ENCODE data around the gene THOC7.
A peak's percentile ranks its signal among the peaks of the same experiment; 100 is the strongest.

The THOC7 gene

DNA sequence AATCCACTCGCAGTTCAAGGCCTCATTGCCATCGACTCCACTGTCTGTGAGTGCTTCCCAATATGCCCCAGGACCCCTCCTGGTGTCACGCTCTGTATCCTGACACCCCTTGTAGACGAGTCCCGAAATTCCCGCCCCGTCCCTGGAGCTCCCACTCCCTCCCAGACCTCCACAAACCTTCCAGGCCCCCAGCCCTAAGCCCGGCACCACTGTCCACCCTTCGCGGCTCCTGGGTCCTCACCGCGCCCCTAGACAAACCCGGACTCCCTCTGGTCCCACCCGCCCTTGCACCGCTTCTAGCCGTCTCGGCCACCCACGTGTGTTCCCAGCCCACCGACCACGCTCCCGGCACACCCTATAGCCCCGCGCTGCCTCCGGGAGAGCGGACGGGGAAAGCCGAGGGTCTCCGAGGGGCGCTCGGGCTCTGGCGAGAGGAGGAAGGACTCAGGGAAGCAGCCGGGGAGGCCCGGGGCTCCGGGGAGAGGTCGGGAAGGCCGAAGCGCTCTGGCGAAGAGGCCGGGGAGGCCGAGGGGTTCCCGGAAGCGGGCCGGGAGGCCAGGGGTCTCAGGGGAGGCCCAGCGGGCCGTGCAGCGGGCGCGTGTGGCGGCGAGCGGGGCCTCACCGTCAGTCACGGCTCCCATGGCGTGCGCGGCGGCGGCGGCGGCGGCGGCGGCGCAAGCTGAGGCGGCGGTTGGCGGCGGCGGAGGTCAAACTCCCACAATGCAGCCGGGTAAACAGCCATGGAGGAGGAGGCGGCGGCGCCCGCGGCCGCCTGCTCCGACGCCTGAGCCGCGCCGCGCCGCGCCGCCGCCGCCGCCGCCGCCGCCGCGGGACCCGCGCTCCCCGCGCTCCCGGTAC is at the start of gene THOC7, which contains the start of gene ATXN7:
THOC7 (minus strand) TSS at position 656 of the 858 bp plus-strand sequence; CDS start at position 641, 15 bp downstream.
ATXN7 (plus strand) TSS at position 718 of the 858 bp plus-strand sequence. CDS start 48,732 bp downstream, outside the sequence.
- DNase-seq, result peak; percentile 29 to 62 (median 34)

DNA sequence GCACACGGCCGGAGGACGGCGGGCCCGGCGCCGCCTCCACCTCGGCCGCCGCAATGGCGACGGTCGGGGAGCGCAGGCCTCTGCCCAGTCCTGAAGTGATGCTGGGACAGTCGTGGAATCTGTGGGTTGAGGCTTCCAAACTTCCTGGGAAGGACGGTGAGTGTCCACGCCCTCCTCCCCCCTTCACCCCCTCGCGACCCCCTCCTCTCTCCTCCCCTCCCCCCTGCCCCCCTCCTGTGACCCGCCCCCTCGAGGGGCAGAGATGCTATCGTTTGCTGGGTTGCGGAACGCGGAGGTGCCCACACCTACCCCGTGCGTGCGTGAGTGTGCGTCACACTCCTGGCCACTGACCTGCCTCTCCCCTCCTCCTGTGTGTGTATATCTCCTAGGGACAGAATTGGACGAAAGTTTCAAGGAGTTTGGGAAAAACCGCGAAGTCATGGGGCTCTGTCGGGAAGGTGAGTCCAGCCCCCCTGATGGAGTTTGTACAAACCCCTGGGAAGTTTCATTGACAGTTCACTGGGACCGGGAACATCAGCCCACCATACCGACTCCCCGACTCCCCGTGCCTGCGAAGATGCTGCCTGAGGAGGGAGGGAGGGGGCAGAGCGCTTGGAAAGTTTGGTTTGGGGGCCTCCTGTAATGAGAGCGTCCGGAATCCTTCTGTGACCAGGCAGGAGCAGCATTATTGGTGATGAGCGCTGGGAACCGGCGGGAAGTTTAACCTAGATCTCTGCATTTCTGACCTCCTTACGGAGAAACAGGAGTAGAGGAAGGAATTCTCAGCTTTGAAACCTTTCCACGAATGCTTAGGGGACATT is 49.4 kb upstream of the THOC7 start:
- DNase-seq, result peak in 3 of 4 experiments; percentile 3 to 32 (median 13)

DNA sequence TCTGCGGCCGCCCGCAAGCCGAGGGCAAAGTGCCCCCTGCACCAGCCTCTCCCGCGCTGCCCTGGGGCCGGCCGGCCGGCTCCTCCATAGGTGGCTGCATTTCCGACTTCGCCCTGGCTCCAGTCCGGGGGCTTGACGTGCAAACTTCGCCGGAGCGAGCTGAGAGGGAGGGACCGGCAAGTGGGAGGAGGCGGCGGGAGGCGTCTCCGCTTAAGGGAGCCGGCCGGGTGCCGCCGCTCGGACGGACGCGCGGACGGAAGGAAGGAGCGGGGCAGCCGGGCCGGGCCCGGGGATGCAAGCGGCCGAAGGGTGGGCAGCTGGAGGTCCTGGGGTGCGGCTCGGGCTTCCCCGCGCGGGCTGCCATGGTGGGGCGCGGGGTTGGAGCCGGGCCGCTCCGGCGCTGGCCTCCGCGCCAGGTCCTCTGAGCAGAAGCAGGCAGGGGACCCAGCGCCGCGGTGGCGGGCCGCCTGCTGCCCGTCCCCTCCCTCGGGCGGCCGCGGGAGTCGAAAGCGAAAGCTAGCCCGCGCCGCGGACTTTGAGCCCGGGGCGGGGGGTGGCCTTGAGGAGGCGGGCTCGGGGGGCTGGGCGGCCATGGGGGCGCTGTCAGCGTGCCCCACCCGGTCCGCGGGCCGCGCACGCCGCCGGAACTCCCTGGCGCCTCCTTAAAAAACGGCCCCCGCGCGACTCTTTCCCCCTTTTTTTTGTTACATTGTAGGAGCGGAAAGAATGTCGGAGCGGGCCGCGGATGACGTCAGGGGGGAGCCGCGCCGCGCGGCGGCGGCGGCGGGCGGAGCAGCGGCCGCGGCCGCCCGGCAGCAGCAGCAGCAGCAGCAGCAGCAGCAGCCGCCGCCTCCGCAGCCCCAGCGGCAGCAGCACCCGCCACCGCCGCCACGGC is 48.5 kb upstream of the THOC7 start, which contains the start of gene SCAANT1:
SCAANT1 (minus strand) TSS at position 511 of the 895 bp plus-strand sequence.
- peak; percentile 56 to 72 (median 64) for DNase-seq

DNA sequence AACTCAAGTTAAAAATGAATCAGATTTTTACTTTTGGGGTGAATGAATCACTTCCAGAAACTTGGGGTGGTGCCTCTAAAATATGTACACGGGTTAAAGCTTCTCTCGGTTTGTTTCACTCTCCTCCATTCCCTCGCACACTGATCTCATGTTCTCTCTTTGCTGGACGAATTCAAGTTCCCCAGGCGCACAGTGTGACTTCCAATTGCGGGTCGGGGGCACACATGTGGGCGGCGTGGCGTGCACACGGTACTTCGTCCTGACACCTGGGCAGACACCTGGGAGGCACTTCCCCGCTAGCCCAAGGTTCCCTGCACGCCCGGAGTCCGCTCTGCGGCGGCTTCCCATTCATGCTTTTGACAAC is 47.9 kb upstream of the THOC7 start:
- no peak for DNase-seq

DNA sequence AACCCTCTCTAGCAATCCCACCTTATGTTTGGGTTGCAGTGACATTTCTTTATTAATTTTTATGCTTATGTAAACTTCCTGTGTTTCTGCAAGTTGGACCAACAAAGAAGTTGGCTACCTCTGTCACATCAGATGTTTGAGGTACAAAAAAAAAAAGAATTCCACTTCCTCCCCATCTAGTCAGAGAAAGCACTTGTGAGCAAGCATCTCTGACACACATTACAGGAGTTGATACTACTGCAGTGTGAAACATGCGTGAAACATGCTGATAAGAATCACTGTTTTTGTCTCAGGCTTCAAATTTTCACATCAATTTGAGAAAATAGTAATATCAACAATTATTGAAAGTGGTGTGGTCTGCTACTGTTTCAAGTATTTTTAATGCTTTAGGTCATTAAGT is 47.3 kb upstream of the THOC7 start:
- DNase-seq, result no peak

DNA sequence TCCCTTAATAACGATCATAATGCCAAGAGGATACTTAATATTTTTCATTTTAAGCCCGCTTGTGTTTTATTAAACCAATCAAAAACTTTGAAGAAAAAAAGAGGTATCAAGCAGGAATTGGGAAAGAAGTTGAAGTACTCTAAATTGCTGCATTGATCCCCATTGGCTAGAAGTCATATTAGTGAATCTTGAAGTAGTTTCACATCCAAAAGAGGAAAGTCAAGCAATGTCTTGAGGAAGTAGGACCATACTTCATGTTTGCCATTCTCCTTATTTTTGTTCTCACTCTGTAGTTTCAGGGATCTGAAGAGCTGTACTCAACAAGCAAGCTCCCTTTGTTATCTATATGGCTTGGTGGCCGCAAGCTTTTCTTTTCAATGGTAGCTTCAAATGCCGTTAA is 46.4 kb upstream of the THOC7 start:
- DNase-seq, result no peak

DNA sequence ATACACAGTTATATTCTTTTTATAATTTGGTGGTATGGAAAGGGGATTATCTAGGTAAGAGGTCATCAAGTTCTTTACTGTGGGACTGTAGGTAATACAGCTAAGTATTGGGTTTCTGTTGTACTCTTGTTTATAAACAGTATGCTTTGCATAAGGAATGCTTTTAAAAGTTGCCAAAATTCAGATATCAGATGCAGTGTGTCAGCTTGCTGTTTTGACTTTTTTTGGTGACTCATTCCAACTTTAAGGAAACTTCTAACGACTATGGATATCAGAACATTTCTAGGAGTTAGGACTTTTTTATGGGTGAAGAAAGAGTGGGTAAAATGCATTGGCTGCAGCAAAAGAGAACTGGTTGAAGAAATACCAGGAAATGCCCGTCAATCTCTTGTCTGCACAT is 45.8 kb upstream of the THOC7 start:
- no peak for DNase-seq

DNA sequence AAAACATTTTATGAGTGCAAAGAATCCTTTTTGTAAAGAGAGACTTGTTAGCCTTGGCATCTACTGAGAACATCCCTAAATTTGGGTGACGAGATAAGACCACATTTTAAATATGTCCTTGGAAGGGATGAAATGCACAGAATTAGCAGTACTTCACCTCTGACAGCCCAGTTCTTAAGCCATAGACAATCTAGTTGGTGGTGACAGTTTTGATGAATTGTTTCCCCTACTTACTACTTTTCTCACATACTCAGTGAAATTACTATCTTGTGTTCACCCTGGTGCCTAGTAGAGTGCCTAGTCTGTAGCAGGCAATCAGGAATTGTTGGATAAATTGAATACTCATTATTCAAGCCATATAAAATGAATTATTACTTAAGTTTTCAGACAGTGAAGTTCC is 45.2 kb upstream of the THOC7 start:
- no peak for DNase-seq

DNA sequence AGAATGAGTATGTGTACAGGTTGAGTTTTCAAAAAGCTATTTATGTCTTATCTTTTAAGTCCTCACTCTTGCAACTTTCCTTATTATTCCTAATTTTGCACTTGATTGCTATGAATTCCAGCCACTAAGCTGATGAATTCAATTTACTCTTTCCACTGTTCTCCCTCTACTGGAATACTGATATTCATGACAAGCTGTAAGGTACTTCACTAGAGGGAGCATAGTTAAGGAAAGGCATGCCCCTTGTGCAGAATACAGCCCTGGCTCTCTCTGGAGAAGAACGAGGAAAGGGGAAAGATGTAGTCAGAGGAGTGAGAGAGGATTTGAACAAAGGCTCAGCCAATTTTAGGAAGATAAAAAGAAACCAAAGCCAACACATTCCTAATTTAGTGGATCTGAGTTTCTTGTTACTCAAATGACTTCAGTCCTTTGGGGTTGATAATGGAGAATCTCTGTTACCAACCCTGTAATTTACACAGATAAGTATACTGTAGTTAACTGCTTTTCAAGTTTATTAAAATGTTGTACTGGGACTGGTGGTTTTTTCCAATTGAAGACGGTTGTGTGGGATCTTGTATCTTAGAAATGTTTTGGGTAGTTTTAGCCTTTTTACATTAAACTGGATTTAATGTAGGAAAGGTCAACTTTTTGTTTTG is 44.6 kb upstream of the THOC7 start:
- no peak for DNase-seq

DNA sequence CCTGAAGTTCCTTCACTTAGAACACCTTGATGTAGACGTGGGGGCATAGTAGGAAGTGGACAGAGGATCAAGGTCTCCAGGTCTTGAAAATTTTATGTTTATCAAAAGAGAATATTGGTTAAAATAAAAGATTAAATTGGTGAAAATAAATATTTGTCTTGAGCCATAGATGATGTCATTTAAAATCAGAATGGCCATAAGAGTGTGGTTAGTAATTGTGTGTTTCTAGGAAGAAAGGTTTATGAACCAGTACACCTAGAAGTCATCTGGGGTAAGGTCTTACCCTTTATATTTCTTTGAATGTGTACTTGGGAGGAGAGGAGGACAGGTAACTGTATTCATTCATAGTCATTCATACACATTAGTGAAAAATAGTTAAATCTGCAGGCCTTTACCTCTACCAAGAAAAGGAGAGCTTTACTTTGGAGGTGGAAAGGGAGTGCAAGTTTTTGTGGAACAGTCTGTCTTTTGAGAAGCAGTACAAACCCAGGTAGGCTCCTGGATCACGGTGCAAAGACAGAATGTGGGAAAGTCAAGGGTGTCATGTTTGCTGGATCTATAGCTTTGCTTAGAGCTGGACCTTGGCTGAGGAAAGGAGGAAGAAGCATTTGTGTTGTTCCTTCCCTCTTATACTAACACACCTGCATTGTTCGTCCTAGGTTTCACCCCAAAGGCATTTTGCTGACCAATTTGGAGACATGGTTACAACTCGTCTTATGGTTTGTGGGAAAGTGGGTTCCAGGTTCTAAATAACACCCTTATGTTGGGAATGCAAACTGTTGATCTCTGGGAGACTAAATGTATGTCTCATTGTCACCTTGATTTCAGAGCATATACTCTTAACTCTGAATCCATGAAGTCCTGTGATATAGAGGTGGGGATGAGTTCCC is 42.4 kb upstream of the THOC7 start:
- no peak for DNase-seq

DNA sequence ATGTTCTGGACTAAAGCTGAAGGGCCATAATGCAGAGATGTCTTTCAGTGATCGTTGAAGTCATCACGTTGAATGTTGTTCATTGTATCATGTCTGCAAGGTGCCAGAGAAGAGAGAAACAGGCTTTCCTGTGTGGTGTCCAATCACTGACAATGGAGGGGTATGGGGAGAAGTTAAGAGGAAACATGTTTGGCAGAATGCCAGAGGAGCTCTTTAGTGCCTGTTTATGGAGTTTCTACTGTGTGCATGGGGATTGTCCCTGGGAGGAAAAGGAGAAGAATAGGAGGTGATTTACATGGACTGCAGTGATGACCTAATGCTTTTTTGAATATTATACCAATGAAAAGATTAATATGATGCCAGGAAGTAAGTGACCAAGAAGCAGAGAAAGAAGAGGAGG is 36.9 kb upstream of the THOC7 start:
- no peak for DNase-seq

DNA sequence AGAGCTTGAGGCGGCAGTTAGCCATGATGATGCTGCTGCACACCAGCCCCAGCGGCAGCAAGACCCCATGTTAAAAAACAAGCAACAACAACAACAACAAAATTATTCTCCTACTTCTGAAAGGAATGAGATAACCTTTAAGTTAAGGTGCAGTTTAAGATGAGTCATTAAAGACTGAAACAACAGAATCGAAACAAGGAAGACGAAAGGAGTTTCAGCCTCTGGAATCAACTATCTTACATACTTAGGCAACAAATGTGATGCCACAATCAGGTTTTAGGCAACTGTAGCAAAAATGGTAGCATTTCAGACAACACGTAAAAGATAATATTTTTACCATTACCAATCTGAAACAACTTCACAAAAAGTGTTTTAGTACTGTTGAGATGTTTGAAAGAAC is 36.4 kb upstream of the THOC7 start:
- DNase-seq, result no peak

DNA sequence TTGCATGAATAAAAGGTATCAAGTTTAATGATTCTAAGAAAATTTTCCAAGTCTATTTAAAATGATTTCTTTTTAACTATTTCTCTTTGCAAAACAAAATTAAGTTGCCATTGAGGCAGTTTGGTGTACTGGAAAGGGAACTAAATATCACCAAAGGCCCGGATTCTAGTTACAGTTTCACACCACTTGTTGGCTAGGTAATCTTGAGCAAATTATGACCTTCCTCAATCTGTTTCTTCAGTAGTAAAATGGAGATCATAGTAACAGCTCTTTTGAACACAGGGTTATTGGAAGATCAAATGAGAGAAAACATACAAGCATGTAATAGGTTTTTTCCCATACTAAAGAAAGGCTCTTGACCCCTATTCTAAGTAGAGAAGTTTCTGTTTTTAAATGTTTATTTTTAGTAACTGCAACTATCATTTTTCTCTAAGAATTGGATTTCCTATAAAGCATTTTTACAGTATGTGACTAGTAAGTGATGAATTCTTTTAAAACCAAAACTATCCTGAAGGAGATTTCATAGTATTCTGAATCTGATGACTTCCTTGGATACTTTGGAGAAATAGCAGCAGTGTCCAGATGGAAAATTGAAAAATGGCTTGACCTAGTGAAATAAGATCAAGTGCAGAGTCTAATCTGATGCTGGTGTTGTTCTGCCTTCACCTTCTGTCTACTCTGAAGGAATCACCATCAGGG is 32.9 kb upstream of the THOC7 start:
- no peak for DNase-seq

DNA sequence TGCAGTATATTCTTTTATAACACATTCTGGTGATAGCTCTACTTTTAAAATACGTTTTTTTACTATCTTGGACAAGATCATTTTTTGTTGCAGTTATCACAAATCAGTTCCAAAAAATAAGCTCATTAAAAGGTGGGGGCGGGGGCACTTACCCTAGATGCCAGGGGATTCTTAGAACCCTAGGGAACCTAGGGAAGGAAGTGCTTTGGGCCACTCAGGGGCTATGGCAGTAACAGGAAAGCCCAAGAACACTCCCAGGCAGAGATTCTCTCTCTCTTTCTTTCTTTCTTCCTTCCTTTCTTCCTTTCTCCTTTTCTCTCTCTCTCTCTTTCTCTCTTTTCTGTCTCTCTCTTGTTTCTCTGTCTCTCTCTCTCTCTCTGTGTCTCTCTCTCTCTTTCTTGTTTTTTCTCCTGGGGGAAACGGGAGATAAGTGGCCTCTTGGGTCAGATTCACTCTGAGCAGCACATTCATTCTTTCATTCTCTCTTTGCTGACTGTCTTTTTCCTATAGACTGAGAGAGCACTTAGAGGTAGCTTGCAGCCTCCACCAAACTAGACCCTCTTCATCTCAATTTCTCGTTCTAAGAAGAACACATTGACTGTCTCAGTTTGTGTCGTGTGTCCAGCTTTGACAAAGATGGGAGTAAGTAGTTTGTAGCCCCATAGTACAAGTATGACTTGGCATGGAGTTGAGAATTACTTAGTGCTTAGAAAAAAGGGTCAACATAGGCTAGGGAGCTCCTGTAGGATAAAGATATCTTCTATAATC is 32.0 kb upstream of the THOC7 start:
- DNase-seq, result no peak

DNA sequence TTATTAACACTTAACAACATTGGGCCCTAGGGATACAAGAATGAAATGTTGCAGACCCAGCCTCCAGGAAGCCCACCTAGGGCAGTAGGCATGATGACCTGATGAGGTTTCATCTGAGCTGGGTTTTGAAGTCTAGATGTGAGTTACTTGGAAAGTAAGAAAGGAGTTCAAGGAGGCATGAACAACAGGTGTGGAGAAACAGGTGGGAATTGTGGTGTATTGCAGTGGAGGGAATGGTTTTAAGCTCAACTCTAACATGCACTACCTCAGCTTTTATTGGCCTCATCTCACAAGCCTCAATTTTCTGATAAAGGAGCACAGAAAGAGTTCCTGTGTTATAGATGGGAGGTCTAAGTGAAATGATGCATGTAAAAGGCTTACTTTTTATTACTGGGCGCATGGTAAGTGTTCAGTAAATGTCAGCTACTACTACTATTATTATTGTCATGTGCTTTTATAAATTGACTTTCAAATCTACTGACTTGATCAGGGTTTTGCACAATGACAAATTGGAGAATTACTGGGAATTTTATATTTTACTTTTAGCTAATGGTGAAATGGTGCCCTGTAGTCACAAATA is 29.3 kb upstream of the THOC7 start:
- DNase-seq, result no peak

DNA sequence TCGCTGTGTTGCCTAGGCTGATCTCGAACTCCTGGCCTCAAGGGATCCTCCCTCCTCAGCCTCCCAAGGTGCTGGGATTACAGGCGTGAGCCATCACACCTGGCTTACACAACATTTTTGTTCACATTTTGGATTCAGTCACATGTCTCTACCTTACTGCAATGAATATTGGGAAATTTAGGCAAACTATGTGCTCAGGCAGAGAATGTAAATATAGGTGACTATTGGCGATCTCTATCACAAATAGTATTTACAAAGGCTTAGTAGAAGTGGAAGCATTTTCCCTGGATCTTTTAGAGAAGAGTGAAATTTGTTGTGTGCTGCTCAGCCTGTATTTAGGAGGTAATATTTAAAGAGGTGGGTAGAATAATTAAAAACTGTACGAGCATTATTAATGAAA is 27.9 kb upstream of the THOC7 start:
- no peak for DNase-seq

DNA sequence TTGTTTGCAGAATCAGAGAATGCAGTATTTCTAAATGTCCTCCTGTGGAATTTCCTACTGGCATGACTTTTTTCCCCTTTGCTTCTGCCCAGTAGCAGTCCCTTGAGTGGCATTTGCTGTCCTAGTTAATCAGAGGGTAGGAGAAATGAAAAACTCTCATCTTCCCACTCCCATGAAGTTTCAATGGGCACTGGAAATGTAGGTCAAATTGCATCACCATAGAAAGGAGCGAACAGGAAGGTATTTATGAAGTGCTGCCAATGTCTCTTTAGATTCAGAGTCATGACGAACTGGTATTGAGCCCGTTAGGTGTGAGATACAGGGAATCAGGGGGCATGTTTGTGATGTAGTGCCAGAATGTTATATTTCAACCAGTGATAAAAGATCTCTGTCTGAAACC is 23.3 kb upstream of the THOC7 start:
- DNase-seq, result no peak

DNA sequence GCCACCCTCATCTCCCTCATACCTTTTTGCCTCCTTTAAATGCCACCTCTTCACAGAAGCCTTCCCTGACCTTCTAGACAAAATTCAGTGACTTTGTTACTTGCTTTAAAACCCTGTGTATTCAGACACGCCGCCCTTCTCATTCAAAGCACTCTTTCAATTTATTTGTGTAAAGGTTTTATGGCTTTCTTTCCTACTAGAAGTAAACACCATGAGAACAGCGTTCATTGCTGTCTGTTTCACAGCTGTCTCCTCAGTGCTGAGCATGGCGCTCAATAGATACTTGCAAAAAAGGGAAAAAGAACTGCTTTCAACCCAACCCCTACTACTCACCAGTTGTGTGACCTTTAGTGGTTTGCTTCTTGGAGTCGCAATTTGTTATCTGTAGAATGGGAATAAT is 17.0 kb upstream of the THOC7 start:
- DNase-seq, result no peak

DNA sequence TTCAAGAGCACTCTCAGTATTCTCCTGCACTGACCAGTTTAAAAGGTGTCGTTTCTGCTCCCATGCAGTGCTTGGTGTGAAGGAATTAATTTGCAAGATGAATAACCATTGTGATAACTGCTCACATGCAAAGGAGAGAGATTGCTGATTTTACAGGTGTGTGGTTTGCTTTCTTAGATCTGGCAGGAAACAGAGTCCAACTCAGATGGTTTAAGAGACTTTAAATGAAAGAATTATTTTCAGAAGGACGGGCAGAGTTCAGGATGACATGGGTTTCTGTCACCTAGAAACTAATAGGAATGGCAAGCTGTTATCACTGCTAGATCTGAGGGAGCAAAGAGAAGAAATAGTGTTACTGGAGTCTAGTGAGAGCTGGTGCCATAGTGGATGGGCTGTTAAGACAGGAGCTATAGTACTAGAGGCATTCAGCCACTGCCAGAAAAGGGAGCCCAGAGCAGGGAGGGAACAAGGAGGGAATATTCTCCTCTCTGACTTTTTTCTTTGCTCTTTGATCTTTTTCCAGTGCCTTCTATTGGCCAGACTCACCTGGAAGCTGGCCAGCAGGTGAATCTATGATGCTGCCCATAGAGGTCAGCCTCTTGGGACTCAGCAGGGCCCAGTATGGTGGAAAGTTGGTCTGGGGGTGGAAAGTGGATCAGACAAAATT is 14.9 kb upstream of the THOC7 start:
- no peak for DNase-seq
